Upper lobe of right lung (tissue), 1 donor: ENCODE measurements around the gene OSGEP. TPM values are rescaled to one million over a fixed set of nuclear protein-coding genes. Genes with fewer than 3 reads are reported as not detected.

Experiments
- ATAC-seq: fragments of 200-7000 bp; cut with Tn5 transposase; one replicate; pipeline ENCODE4 v1.9.1; 2020; ENCODE audit warnings: mild to moderate bottlenecking, moderate library complexity
- DNase-seq: peaks from one replicate; pipeline ENCODE4 v3.0.0-alpha.2; 2020
- H3K27ac ChIP-seq: fragments of 200-600 bp; one replicate; pipeline ENCODE4 v1.8.0; 2022
- H3K27me3 ChIP-seq: fragments of 200-600 bp; one replicate; pipeline ENCODE4 v1.8.0; 2022; ENCODE audit warnings: mild to moderate bottlenecking
- H3K36me3 ChIP-seq: fragments of 200-600 bp; one replicate; pipeline ENCODE4 v1.8.0; 2022
- H3K4me1 ChIP-seq: fragments of 200-600 bp; one replicate; pipeline ENCODE4 v1.8.0; 2022
- H3K4me3 ChIP-seq: fragments of 200-600 bp; one replicate; pipeline ENCODE4 v1.8.0; 2022; ENCODE audit warnings: mild to moderate bottlenecking
- H3K9me3 ChIP-seq: fragments of 200-600 bp; one replicate; pipeline ENCODE4 v1.8.0; 2022
- CTCF ChIP-seq: fragments of 200-600 bp; IDR thresholded peaks from one replicate; pipeline ENCODE4 v1.8.0; 2022; ENCODE audit warnings: antibody characterized with exemption
- intact Hi-C: fragments of 100-400 bp; cut with DNase I; formaldehyde crosslinking; loops from one replicate; pipeline ENCODE4 v1.11.0; 2022
- total RNA-seq: library from RNA; stranded (reverse); fragmentation: NEBNext Ultra II Directional; extraction: Animal tissue kit (Norgen Biotek cat#: 25700); gene quantifications from one replicate; pipeline ENCODE4 v1.2.1, GENCODE V29; 2021
- donor health status: DM: no; HTN: yes; CAD: no; lungs with severe emphysema.

The OSGEP gene
- total RNA-seq, 1 donor from 2014 or later: 33.8 TPM

- H3K9me3 ChIP-seq: no peaks in the 10 kb centered on the region
- DNase-seq (no peak), ATAC-seq (no peak)
- intact Hi-C loops: no loop called here
- H3K4me3 ChIP-seq: no peak overlapping the region
- H3K27ac ChIP-seq: no peak overlapping the region
- no peak for TF ChIP-seq CTCF
- H3K4me1 ChIP-seq: no peaks in the 10 kb centered on the region
- no peaks in the 10 kb centered on the region for H3K36me3 ChIP-seq
- H3K27me3 ChIP-seq: no peaks in the 10 kb centered on the region
These were observed 18.3 kb downstream of the OSGEP start for GRCh38 chr14:20436363-20436755.

DNA sequence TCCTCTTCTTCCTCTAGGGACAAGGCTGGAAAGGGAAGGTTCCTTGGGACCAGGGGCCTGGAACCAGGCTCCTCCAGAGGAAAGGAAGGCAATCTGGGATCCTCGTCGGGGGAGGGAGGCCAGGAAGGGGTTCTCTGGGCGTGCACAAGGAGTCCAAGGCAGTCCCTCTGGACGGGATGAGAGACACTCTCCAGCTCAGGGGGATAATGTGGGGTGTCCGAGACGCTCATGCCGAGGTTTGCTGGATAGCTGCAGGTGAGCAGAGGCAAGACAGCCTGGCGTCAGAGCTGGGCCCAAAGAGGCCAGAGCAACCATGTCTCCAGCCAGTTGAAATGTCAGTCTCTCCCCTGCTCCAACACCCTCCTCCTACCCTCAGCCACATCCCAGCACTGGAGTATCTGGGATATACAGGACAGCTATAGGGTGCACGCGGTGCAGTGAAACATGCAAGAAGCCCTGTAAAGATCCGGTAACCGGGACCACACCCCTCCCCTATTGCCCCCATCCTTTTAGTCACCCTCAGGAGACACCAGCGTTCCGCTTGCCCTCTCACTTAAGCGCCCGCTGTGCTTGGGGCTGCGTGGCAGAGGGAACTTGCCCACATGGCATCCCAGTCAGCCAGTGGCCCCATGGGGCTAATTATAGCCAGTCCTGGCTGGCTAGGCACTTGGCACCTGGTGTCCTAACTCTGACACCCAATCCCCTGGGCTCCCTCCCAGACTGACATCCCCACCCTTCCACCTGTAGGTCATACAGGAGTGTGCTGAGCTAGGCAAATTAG lies 18.8 kb downstream of the OSGEP start, which contains the start of gene KLHL33:
Gene KLHL33, minus strand, starts transcription at position 585 of the 781 bp plus-strand sequence. Its CDS starts 355 bp downstream, at position 230.
- H3K27me3 ChIP-seq: no peaks in the 10 kb centered on the region
- TF ChIP-seq CTCF: no peak
- H3K4me3 ChIP-seq: peak within 1 kb of the TSS; percentile 22
- H3K36me3 ChIP-seq: no peaks in the 10 kb centered on the region
- intact Hi-C loops: no loop called here
- H3K27ac ChIP-seq: peak within 1 kb of the TSS; percentile 61
- ATAC-seq (no peak), DNase-seq (no peak)
- no peaks in the 10 kb centered on the region for H3K9me3 ChIP-seq
- no peaks in the 10 kb centered on the region for H3K4me1 ChIP-seq

GRCh38 chr14:20434701-20435581 lies 19.7 kb downstream of the OSGEP start:
- intact Hi-C loops: no loop called here
- H3K4me3 ChIP-seq: peak overlapping the region; percentile 22
- ATAC-seq (no peak), DNase-seq (no peak)
- H3K36me3 ChIP-seq: no peaks in the 10 kb centered on the region
- H3K27ac ChIP-seq: peak overlapping the region; percentile 61
- H3K9me3 ChIP-seq: no peaks in the 10 kb centered on the region
- H3K4me1 ChIP-seq: no peaks in the 10 kb centered on the region
- no peak for TF ChIP-seq CTCF
- H3K27me3 ChIP-seq: no peaks in the 10 kb centered on the region

DNA sequence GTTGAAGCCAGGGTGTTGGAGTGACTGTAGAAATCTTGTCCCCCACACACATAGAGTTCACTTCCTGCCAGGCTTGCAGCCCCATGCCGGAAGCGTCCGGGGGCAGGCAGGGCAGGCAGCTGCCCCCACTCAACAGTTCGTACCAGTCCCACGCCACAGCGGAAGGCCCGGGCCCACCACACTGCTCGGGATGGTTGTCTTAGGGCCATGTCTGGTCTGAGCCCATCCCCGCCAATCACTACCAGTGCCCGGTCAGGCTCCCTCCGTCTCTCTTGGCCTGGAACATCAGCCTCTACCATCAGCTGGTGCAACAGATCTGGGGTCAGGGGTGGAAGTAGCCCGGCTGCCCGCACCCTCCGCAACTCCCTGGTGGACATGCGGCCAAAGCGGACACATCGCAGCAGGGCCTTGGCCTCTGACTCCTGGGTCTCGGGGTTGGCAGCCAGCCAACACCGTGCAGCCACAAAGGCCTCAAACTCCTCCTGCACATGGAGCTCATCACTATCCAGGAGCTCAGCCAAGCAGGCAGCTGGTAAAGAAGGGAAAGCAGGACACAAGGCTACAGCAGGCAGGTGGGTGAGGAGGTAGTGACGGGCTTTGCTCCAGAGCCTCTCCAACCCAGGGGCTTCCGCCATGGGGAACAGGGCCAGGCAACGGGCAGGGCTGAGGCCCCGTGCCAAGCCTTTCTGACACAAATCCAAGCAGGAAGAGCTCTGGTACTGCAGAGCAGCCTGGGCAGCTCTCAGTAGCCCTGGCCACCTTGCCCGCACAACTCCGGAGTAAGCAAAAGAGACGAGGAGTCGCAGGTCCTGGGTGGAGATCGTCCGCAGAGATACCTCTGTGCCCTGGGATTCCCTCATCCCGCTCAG lies 24.6 kb downstream of the OSGEP start:
- Histone ChIP-seq H3K9me3 (no peaks in the 10 kb centered on the region), H3K27me3 (no peaks in the 10 kb centered on the region), H3K4me3 (no peak overlapping the region), H3K27ac (no peak overlapping the region), H3K4me1 (peaks cover 4% of the 10 kb centered on the region), H3K36me3 (no peaks in the 10 kb centered on the region)
- ATAC-seq (peak; percentile 69), DNase-seq (peak; percentile 79)
- TF ChIP-seq CTCF: no peak
- intact Hi-C loops: no loop called here

DNA sequence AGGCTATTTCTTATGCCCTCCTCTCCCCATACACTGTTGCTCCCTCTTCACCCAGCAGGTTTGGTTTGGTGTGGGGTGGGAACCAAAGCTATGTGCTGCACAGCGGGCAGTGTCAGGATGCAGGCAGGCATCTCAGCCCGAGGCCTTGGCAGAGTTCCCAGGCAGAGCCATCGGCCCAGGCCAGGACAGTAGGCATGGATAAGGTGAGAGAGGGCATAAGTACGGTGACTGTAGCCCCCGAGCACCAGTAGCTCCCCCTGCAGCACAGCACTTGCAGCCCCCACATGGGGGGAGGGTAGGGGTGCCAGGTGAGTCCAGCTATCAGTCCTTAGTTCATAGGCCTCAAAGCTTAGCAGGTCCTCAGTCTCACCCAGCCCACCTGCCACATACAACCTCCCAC lies 25.8 kb downstream of the OSGEP start:
- no peaks in the 10 kb centered on the region for H3K9me3 ChIP-seq
- H3K4me3 ChIP-seq: no peak overlapping the region
- H3K36me3 ChIP-seq: no peaks in the 10 kb centered on the region
- H3K27me3 ChIP-seq: no peaks in the 10 kb centered on the region
- peaks cover 4% of the 10 kb centered on the region for H3K4me1 ChIP-seq
- DNase-seq (no peak), ATAC-seq (no peak)
- no peak overlapping the region for H3K27ac ChIP-seq
- TF ChIP-seq CTCF: no peak
- intact Hi-C loops: no loop called here
